PC-9 (cell line): ENCODE measurements around the gene CEMIP2. TPM values are rescaled to one million over a fixed set of nuclear protein-coding genes. Genes with fewer than 3 reads are reported as not detected.

Source experiments
- BruUV-seq: library from RNA; stranded (reverse); fragments of 400-500 nt; replicated peaks from 2 replicates; lab custom pipeline; 2021; lab: Mats Ljungman, UMichigan
- CTCF ChIA-PET: fragments of 300-600 bp; sonication (Branson Sonifier 250); formaldehyde crosslinking; loops from one replicate; lab custom pipeline; 2022; ENCODE audit warnings: antibody characterized with exemption; lab: Charles Lee
- POLR2A ChIA-PET: fragments of 300-600 bp; sonication (Branson Sonifier 250); formaldehyde crosslinking; loops from one replicate; lab custom pipeline; 2022; ENCODE audit warnings: antibody characterized with exemption; ENCODE audit not compliant: unreplicated experiment; lab: Charles Lee
- DNase-seq, 2 experiments: peaks; one replicate each; pipeline versions ENCODE4 v3.0.0 to v3.0.0-alpha.2; 2015 to 2022; ENCODE audit warnings: mixed read lengths in 1 of 2
- H2AFZ ChIP-seq: fragments of 200-600 bp; sonication (generic); 2 replicates; pipeline ENCODE4 v1.8.1; 2017; ENCODE audit warnings: antibody characterized with exemption
- H3F3A ChIP-seq: fragments of 200-600 bp; sonication (generic); 2 replicates; pipeline ENCODE4 v1.8.1; 2017; ENCODE audit warnings: antibody characterized with exemption, mild to moderate bottlenecking, low read depth; ENCODE audit not compliant: insufficient read depth
- H3K27ac ChIP-seq: fragments of 200-600 bp; sonication (generic); 2 replicates; pipeline ENCODE4 v1.6.1; 2016; ENCODE audit warnings: mixed run types
- H3K27me3 ChIP-seq: fragments of 200-600 bp; sonication (generic); 2 replicates; pipeline ENCODE4 v1.6.1; 2016; ENCODE audit warnings: low read depth, mixed run types; ENCODE audit not compliant: insufficient read depth
- H3K36me3 ChIP-seq: fragments of 200-600 bp; sonication (generic); 2 replicates; pipeline ENCODE4 v1.6.1; 2016; ENCODE audit warnings: low read depth, mixed run types
- H3K4me1 ChIP-seq: fragments of 200-600 bp; sonication (generic); replicated peaks from 2 replicates; pipeline ENCODE4 v1.6.1; 2016; ENCODE audit warnings: mixed run types; ENCODE audit not compliant: insufficient read depth
- H3K4me2 ChIP-seq: fragments of 200-600 bp; sonication (generic); 2 replicates; pipeline ENCODE4 v1.6.1; 2017; ENCODE audit warnings: mixed run types
- H3K4me3 ChIP-seq: fragments of 200-600 bp; sonication (generic); 2 replicates; pipeline ENCODE4 v1.6.1; 2016; ENCODE audit warnings: mixed run types
- H3K79me2 ChIP-seq: fragments of 200-600 bp; sonication (generic); 2 replicates; pipeline ENCODE4 v1.6.1; 2017; ENCODE audit warnings: low read depth, mixed run types
- H3K9me2 ChIP-seq: fragments of 200-600 bp; sonication (generic); 2 replicates; pipeline ENCODE4 v1.8.1; 2017; ENCODE audit warnings: mild to moderate bottlenecking; ENCODE audit not compliant: insufficient read depth
- H3K9me3 ChIP-seq: fragments of 200-600 bp; sonication (generic); 2 replicates; pipeline ENCODE4 v1.8.1; 2016; ENCODE audit warnings: low read depth; ENCODE audit not compliant: insufficient read depth
- H4K20me1 ChIP-seq: fragments of 200-600 bp; sonication (generic); 2 replicates; pipeline ENCODE4 v1.8.1; 2017; ENCODE audit not compliant: insufficient read depth
- CTCF ChIP-seq: fragments of 200-600 bp; sonication (generic); conservative IDR thresholded peaks from 2 replicates; pipeline ENCODE4 v1.6.1; 2017; ENCODE audit warnings: mixed run types, antibody characterized with exemption, mild to moderate bottlenecking, moderate library complexity
- EZH2 ChIP-seq: fragments of 200-600 bp; sonication (generic); IDR thresholded peaks from 2 replicates; pipeline ENCODE4 v1.8.0; 2017; ENCODE audit warnings: antibody characterized with exemption, low read depth
- intact Hi-C: fragments of 100-400 bp; cut with micrococcal nuclease; formaldehyde crosslinking; loops from one replicate; pipeline ENCODE4 v1.10.0; 2022; ENCODE audit not compliant: unreplicated experiment
- total RNA-seq: library from RNA; stranded (reverse); gene quantifications from 2 replicates; pipeline ENCODE4 v1.2.3, GENCODE V29; 2021

Gene CEMIP2
- total RNA-seq, 1 experiment from 2014 or later = 77.0 TPM

- CTCF ChIA-PET = interaction anchor here (0.7 kb wide), 2 partner anchors 133 to 155 kb away, joined by 3 to 5 read pairs; no protein-coding TSS in a partner anchor
- Histone ChIP-seq H2AFZ (no peak overlapping the region), H3K36me3 (no peaks in the 10 kb centered on the region), H3F3A (peaks cover 26% of the 10 kb centered on the region), H3K9me3 (no peaks in the 10 kb centered on the region), H3K4me2 (peak overlapping the region; percentile 84), H3K27ac (peak overlapping the region; percentile 38), H3K27me3 (no peaks in the 10 kb centered on the region), H3K9me2 (no peaks in the 10 kb centered on the region), H3K79me2 (peaks cover 93% of the 10 kb centered on the region), H3K4me3 (peak overlapping the region; percentile 20; the same call in 1 of the 2 replicates), H4K20me1 (peaks cover 30% of the 10 kb centered on the region), H3K4me1 (peaks cover 79% of the 10 kb centered on the region)
- no TSS peak for BruUV-seq
- POLR2A ChIA-PET = no interaction called here
- no peak for TF ChIP-seq EZH2
- TF ChIP-seq CTCF = no peak
- DNase-seq = peak in 1 of 2 experiments; percentile 51
- intact Hi-C loops = loop anchor here (10.0 kb wide), 1 partner anchor 268 kb away; no protein-coding TSS in a partner anchor
These were observed 5.2 kb downstream of the CEMIP2 start for GRCh38 chr9:71762900-71763653.

- peaks cover 26% of the 10 kb centered on the region for H3F3A ChIP-seq
- H3K27ac ChIP-seq = no peak overlapping the region
- no peak overlapping the region for H2AFZ ChIP-seq
- no peaks in the 10 kb centered on the region for H3K9me3 ChIP-seq
- peaks cover 33% of the 10 kb centered on the region for H4K20me1 ChIP-seq
- no peaks in the 10 kb centered on the region for H3K9me2 ChIP-seq
- TF ChIP-seq CTCF = no peak
- H3K36me3 ChIP-seq = no peaks in the 10 kb centered on the region
- no peaks in the 10 kb centered on the region for H3K27me3 ChIP-seq
- no peak overlapping the region for H3K4me2 ChIP-seq
- intact Hi-C loops = loop anchor here (10.0 kb wide), 1 partner anchor 267 kb away; no protein-coding TSS in a partner anchor
- H3K4me1 ChIP-seq = peaks cover 87% of the 10 kb centered on the region
- ChIA-PET CTCF (no interaction called here), POLR2A (interaction anchor here (0.6 kb wide), 1 partner anchor 215 kb away, joined by 3 read pairs; no protein-coding TSS in a partner anchor)
- H3K79me2 ChIP-seq = peaks cover 93% of the 10 kb centered on the region
- no TSS peak for BruUV-seq
- H3K4me3 ChIP-seq = no peak overlapping the region
- no peak for DNase-seq
These were observed 6.4 kb downstream of the CEMIP2 start for GRCh38 chr9:71761938-71762353.

- intact Hi-C loops = loop anchor here (10.0 kb wide), 1 partner anchor 266 kb away; no protein-coding TSS in a partner anchor
- no peak overlapping the region for H3K4me3 ChIP-seq
- no peaks in the 10 kb centered on the region for H3K9me2 ChIP-seq
- no peak for DNase-seq
- peaks cover 84% of the 10 kb centered on the region for H3K4me1 ChIP-seq
- no peak overlapping the region for H3K4me2 ChIP-seq
- peaks cover 91% of the 10 kb centered on the region for H3K79me2 ChIP-seq
- no peaks in the 10 kb centered on the region for H3K36me3 ChIP-seq
- peaks cover 20% of the 10 kb centered on the region for H3F3A ChIP-seq
- TF ChIP-seq EZH2 (no peak), CTCF (no peak)
- H3K27ac ChIP-seq = no peak overlapping the region
- no peak overlapping the region for H2AFZ ChIP-seq
- no TSS peak for BruUV-seq
- POLR2A ChIA-PET = no interaction called here
- CTCF ChIA-PET = no interaction called here
- H3K27me3 ChIP-seq = no peaks in the 10 kb centered on the region
- no peaks in the 10 kb centered on the region for H3K9me3 ChIP-seq
- H4K20me1 ChIP-seq = peaks cover 32% of the 10 kb centered on the region
These were observed 7.4 kb downstream of the CEMIP2 start for GRCh38 chr9:71760901-71761300.
